ENCODE results near the gene RBM23.

GRCh38 chr14:22925513-22925912, 6.6 kb upstream of the RBM23 start:
- TF ChIP-seq CTCF (conservative IDR thresholded peaks at IDR 0.05; ENCODE audit: low read depth, low read length) (no peak), EZH2 (IDR thresholded peaks at IDR 0.05; ENCODE audit: borderline replicate concordance, low read depth, low read length, poor library complexity, severe bottlenecking) (no peak)
